ENCODE measurements around the gene KIT. TPM values are rescaled to one million over a fixed set of nuclear protein-coding genes. Genes with fewer than 3 reads are reported as not detected.

Gene KIT
- total and polyA plus RNA-seq, 2 donors (not counting 3 experiments of a cell fraction or from before 2014, with no cell fraction given): 19.8 to 39.7 TPM

DNA sequence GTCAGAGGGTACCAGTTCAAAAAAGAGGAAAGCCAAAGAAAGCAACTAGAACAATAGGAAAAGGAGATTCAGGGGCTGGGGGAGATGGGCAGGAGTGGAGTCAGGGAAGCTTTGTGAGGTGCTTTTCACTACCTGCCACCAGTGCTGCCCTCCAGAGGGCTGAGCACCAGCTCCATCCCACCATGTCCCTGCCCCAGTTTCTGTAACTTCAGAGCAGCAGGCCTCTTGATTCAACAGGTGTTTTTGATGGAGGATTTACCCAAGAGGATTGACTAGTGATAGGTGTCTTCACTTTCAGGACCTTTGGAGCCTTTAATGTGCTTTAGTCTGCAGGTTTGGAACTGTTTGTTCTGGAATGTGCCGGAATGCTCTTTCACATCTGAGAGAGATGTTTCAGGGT is 12.1 kb downstream of the KIT start:
- Histone ChIP-seq H3K27ac (ENCODE audit: insufficient read depth, low read depth, low read length) (no peak overlapping the region), H3K36me3 (ENCODE audit: control insufficient read depth in 2 of 2, extremely low read depth in 1 of 2, insufficient read depth in 2 of 2, low read length in 2 of 2) (no peaks in the 10 kb centered on the region), H3K4me2 (ENCODE audit: insufficient read depth, low read length) (no peak overlapping the region), H3K4me1 (ENCODE audit: control insufficient read depth, extremely low read depth, insufficient read depth, low read length) (no peaks in the 10 kb centered on the region), H3K27me3 (ENCODE audit: control insufficient read depth in 2 of 2, insufficient read depth in 2 of 2, low read length in 2 of 2) (peaks cover 7 to 8% of the 10 kb centered on the region in 2 experiments), H3K79me2 (ENCODE audit: control insufficient read depth, insufficient read depth, low read length) (no peaks in the 10 kb centered on the region), H2AFZ (ENCODE audit: low read depth, low read length) (no peak overlapping the region), H3K9me3 (replicated peaks; ENCODE audit: control insufficient read depth, insufficient read depth, low read length) (no peaks in the 10 kb centered on the region), H4K20me1 (replicated peaks; ENCODE audit: control insufficient read depth, extremely low read depth, insufficient read depth, low read length) (no peaks in the 10 kb centered on the region), H3K4me3 (replicated peaks in 1 of 3; ENCODE audit: insufficient read depth in 1 of 3, low read depth in 1 of 3, low read length in 3 of 3) (no peak overlapping the region), H3K9me1 (replicated peaks; ENCODE audit: control insufficient read depth, extremely low read depth, insufficient read depth, low read length) (no peaks in the 10 kb centered on the region), H3K9ac (replicated peaks; ENCODE audit: extremely low read depth, insufficient read depth, low read length) (no peak overlapping the region)
- no peak for FAIRE-seq
- intact Hi-C loops (cut with micrococcal nuclease): no loop called here
- dilution Hi-C loops (cut with MboI; ENCODE audit: extremely low pct_ligation_motif_present, low sequenced_read_pairs): no loop called here
- TF ChIP-seq EZH2 (IDR thresholded peaks at IDR 0.05; ENCODE audit: borderline replicate concordance, low read depth, low read length, severe bottlenecking): no peak
- no peak for TF ChIP-seq GATA2 (IDR thresholded peaks at IDR 0.05; ENCODE audit: insufficient read depth, insufficient read length, low read depth, low read length)
- CTCF ChIA-PET: interaction anchor here (1.4 kb wide), 1 partner anchor 12 kb away, joined by 5 read pairs; the partner anchor contains the start of gene KIT
- no TSS peak for BruUV-seq (replicated peaks)
- POLR2A ChIA-PET: no interaction called here
- no peak for DNase-seq (ENCODE audit: low read depth, low spot score)

DNA sequence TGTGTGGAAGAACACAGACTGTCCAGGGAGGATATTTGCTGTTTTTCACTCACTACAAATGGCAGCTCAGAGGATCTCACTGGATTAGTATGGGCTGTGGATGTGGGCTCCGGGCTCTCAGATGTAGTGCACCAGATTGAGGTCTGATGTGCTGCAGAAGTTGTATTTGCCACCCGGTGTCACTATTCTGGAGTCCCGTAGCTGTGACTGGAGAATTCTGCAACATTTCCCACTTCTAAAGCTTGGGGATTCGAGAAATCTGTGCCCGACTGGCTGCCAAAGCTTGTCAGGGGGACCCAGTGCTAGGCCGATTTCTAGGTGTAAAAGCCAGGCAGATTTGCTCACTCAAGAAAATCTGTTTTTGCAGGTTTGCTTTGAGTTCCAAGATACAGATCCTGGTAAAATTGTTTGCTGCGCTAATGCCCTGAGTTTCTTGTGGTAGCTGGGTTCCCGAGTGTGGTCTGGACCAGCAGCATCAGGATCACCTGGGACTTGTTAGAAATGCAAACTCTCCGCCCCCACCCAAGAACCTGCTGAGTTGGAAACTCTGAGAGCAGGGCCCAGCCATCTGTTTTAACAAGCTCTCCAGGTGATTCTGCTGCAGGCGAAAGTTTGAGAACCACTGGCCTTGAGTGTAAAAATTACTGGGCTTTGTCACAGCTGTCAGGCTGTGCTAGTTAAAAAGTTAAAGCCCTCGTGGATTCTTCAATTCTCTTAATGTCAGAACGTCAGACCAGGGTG is 18.1 kb downstream of the KIT start:
- FAIRE-seq: no peak
- Histone ChIP-seq H3K27ac (ENCODE audit: insufficient read depth, low read depth, low read length) (no peak overlapping the region), H4K20me1 (replicated peaks; ENCODE audit: control insufficient read depth, extremely low read depth, insufficient read depth, low read length) (no peaks in the 10 kb centered on the region), H2AFZ (ENCODE audit: low read depth, low read length) (no peak overlapping the region), H3K4me2 (ENCODE audit: insufficient read depth, low read length) (no peak overlapping the region), H3K9me3 (replicated peaks; ENCODE audit: control insufficient read depth, insufficient read depth, low read length) (no peaks in the 10 kb centered on the region), H3K9me1 (replicated peaks; ENCODE audit: control insufficient read depth, extremely low read depth, insufficient read depth, low read length) (no peaks in the 10 kb centered on the region), H3K4me3 (replicated peaks in 1 of 3; ENCODE audit: insufficient read depth in 1 of 3, low read depth in 1 of 3, low read length in 3 of 3) (no peak overlapping the region), H3K27me3 (ENCODE audit: control insufficient read depth in 2 of 2, insufficient read depth in 2 of 2, low read length in 2 of 2) (peaks cover 0 to 9% of the 10 kb centered on the region in 2 experiments), H3K79me2 (ENCODE audit: control insufficient read depth, insufficient read depth, low read length) (no peaks in the 10 kb centered on the region), H3K4me1 (ENCODE audit: control insufficient read depth, extremely low read depth, insufficient read depth, low read length) (no peaks in the 10 kb centered on the region), H3K9ac (replicated peaks; ENCODE audit: extremely low read depth, insufficient read depth, low read length) (no peak overlapping the region), H3K36me3 (ENCODE audit: control insufficient read depth in 2 of 2, extremely low read depth in 1 of 2, insufficient read depth in 2 of 2, low read length in 2 of 2) (no peaks in the 10 kb centered on the region)
- TF ChIP-seq, protein P1, sequence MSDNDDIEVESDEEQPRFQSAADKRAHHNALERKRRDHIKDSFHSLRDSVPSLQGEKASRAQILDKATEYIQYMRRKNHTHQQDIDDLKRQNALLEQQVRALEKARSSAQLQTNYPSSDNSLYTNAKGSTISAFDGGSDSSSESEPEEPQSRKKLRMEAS (IDR thresholded peaks at IDR 0.05; ENCODE audit: insufficient read depth, insufficient read length): no peak
- no peak for TF ChIP-seq JUN (IDR thresholded peaks at IDR 0.05; ENCODE audit: borderline replicate concordance, insufficient read depth, insufficient read length, low read depth)
- TF ChIP-seq EZH2 (IDR thresholded peaks at IDR 0.05; ENCODE audit: borderline replicate concordance, low read depth, low read length, severe bottlenecking): no peak
- TF ChIP-seq POLR2A (IDR thresholded peaks at IDR 0.05; ENCODE audit: low read depth, low read length): no peak
- TF ChIP-seq POLR2AphosphoS5 (IDR thresholded peaks at IDR 0.05; ENCODE audit: insufficient read depth, low read depth, low read length): no peak
- TF ChIP-seq, protein P2, sequence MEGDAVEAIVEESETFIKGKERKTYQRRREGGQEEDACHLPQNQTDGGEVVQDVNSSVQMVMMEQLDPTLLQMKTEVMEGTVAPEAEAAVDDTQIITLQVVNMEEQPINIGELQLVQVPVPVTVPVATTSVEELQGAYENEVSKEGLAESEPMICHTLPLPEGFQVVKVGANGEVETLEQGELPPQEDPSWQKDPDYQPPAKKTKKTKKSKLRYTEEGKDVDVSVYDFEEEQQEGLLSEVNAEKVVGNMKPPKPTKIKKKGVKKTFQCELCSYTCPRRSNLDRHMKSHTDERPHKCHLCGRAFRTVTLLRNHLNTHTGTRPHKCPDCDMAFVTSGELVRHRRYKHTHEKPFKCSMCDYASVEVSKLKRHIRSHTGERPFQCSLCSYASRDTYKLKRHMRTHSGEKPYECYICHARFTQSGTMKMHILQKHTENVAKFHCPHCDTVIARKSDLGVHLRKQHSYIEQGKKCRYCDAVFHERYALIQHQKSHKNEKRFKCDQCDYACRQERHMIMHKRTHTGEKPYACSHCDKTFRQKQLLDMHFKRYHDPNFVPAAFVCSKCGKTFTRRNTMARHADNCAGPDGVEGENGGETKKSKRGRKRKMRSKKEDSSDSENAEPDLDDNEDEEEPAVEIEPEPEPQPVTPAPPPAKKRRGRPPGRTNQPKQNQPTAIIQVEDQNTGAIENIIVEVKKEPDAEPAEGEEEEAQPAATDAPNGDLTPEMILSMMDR (IDR thresholded peaks at IDR 0.05; ENCODE audit: extremely low read depth in 1 of 2, insufficient read depth in 1 of 2, low read depth in 1 of 2, low read length in 2 of 2): no peak
- no peak for TF ChIP-seq GATA2 (IDR thresholded peaks at IDR 0.05; ENCODE audit: insufficient read depth, insufficient read length, low read depth, low read length)
- TF ChIP-seq MYC (IDR thresholded peaks at IDR 0.05; ENCODE audit: low read depth, low read length): no peak
- no peak for TF ChIP-seq FOS (IDR thresholded peaks at IDR 0.05; ENCODE audit: borderline replicate concordance, insufficient read depth, low read length)
- POLR2A ChIA-PET: no interaction called here
- DNase-seq (ENCODE audit: low read depth, low spot score): no peak
- dilution Hi-C loops (cut with MboI; ENCODE audit: extremely low pct_ligation_motif_present, low sequenced_read_pairs) (no loop called here), intact Hi-C loops (cut with micrococcal nuclease) (no loop called here)
- no TSS peak for BruUV-seq (replicated peaks)
- CTCF ChIA-PET: interaction anchor here (1.2 to 3.7 kb wide), 2 partner anchors 10 to 285 kb away, joined by 4 to 11 read pairs; no protein-coding TSS in a partner anchor
